Keratinocyte (primary cell): ENCODE measurements around the gene A2M.

ENCODE experiments used
- CTCF ChIP-seq, 3 experiments: IDR thresholded peaks in 1 of 3; conservative IDR thresholded peaks in 1 of 3; optimal IDR thresholded peaks in 1 of 3; 2 replicates in 2 of 3; 3 replicates in 1 of 3; pipeline versions ENCODE3 to v1.5.1; 2011; ENCODE audit warnings: low read length in 3 of 3, mild to moderate bottlenecking in 3 of 3, moderate library complexity in 2 of 3, control low read depth in 1 of 3, inconsistent platforms in 1 of 3; ENCODE audit not compliant: insufficient read depth in 2 of 3; ENCODE audit errors: extremely low read depth in 1 of 3
- EZH2 ChIP-seq: IDR thresholded peaks from one replicate; pipeline ENCODE4 v1.6.1; 2012; ENCODE audit warnings: inconsistent platforms, mild to moderate bottlenecking, low read length, moderate library complexity

- TF ChIP-seq CTCF (optimal IDR thresholded peaks at IDR 0.05 in 1 of 3, IDR thresholded peaks at IDR 0.05 in 1 of 3, conservative IDR thresholded peaks at IDR 0.05 in 1 of 3; ENCODE audit: extremely low read depth in 1 of 3, insufficient read depth in 2 of 3, low read length in 3 of 3) (no peak), EZH2 (no peak)
Measured at GRCh38 chr12:9115731-9116559, at the start of gene A2M.
